MG63 (cell line): ENCODE results near the gene TMEM192. TPM values are rescaled to one million over a fixed set of nuclear protein-coding genes. Genes with fewer than 3 reads are reported as not detected.
"Not testable (repeated sequence)": the region's sequence is repeated elsewhere in the genome, so short reads cannot be mapped to it uniquely, and the experiment has no call there.

Source experiments
- DNase-seq: peaks from one replicate; pipeline ENCODE4 v3.0.0-alpha.2; 2020
- H3K27me3 ChIP-seq: fragments of 250-450 bp; sonication (Bioruptor Pico); 2 replicates; pipeline ENCODE4 v1.5.1; 2020; ENCODE audit warnings: mild to moderate bottlenecking, moderate library complexity
- H3K36me3 ChIP-seq: fragments of 250-450 bp; sonication (Bioruptor Pico); 2 replicates; pipeline ENCODE4 v1.5.1; 2020; ENCODE audit warnings: mild to moderate bottlenecking, moderate library complexity
- H3K4me3 ChIP-seq: fragments of 250-450 bp; sonication (Bioruptor Pico); 2 replicates; pipeline ENCODE4 v1.5.1; 2020; ENCODE audit warnings: mild to moderate bottlenecking, moderate library complexity
- H3K9me3 ChIP-seq: fragments of 250-450 bp; sonication (Bioruptor Pico); 2 replicates; pipeline ENCODE4 v1.5.1; 2020; ENCODE audit warnings: mild to moderate bottlenecking, moderate library complexity
- total RNA-seq: library from RNA; depleted of rRNA; stranded (reverse); fragments of >200 nt; shearing (Covaris generic); gene quantifications from 2 replicates; pipeline ENCODE4 v1.2.3, GENCODE V29; 2014; ENCODE audit warnings: low replicate concordance; rRNA removed

Gene TMEM192
- 6.9 and 8.2 TPM in 2 replicates for total RNA-seq

GRCh38 chr4:165112368-165113121 lies at the start of gene TMEM192:
TMEM192 (minus strand) TSS chr4:165112860; CDS start chr4:165112773, 87 bp downstream.
- Histone ChIP-seq H3K36me3 (no peaks in the 10 kb centered on the region), H3K4me3 (peak within 1 kb of the TSS; percentile 90), H3K27me3 (no peaks in the 10 kb centered on the region), H3K9me3 (no peaks in the 10 kb centered on the region)
- DNase-seq: peak; percentile 84

DNA sequence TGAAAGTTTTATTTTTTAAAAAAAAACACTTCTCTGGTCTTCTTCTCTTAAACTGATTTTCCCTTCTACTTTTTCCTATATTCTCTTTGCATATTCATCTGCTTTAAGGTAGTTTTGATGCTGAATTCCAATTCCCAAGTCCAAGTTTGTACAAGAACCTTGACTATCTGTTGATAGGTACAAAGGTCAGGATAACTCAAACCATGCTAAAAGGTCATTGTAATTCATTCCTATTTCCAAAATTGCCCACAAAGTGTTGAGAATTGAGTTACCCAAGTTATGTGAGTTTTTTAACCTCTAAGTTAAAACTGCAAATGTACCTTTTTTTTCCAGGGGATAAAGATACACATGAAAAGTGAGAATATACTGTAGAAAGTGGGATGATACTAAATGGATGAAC lies 46.1 kb upstream of the TMEM192 start:
- DNase-seq: no peak
- H3K27me3 ChIP-seq: no peaks in the 10 kb centered on the region
- H3K9me3 ChIP-seq: no peaks in the 10 kb centered on the region
- H3K4me3 ChIP-seq: no peak overlapping the region
- H3K36me3 ChIP-seq: no peaks in the 10 kb centered on the region

DNA sequence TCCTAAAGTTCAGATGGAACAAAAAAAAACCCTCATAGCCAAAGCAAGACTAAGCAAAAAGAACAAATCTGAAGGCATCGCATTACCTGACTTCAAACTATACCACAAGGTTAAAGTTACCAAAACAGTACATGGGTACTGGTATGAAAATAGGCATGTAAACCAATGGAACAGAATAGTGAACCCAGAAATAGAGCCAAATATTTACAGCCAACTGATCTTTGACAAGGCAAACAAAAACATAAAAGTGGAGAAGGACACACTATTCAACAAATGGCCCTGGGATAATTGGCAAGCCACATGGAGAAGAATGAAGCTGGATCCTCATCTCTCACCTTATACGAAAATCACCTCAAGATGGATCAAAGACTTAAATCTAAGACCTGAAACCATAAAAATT lies 44.2 kb upstream of the TMEM192 start:
- no peak for DNase-seq
- H3K9me3 ChIP-seq: no peaks in the 10 kb centered on the region
- no peaks in the 10 kb centered on the region for H3K36me3 ChIP-seq
- no peaks in the 10 kb centered on the region for H3K27me3 ChIP-seq
- no peak overlapping the region for H3K4me3 ChIP-seq

GRCh38 chr4:165154482-165154881 lies 41.8 kb upstream of the TMEM192 start:
- H3K9me3 ChIP-seq: no peaks in the 10 kb centered on the region
- peaks cover under 1% of the 10 kb centered on the region for H3K27me3 ChIP-seq
- H3K4me3 ChIP-seq: no peak overlapping the region
- no peak for DNase-seq
- no peaks in the 10 kb centered on the region for H3K36me3 ChIP-seq

DNA sequence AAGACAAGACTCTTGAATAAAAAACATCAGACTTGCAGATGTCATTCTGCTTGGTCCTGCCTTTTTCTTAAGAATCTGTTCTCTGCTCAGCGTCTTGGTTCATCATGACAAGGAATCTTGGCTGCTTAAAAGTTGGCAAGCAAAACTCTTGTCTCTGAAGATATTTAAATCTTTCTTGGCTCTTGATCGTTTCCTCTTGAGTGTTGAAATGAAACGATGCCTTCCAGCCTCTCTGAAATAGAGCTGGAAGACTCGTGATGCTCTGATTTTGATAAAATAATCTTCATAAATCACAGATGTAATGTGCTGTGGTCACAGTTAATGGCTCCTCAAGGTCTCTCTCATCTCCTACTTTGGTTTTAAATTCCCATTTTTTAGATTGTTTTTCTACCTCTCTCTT lies 39.9 kb upstream of the TMEM192 start:
- Histone ChIP-seq H3K36me3 (no peaks in the 10 kb centered on the region), H3K9me3 (no peaks in the 10 kb centered on the region), H3K4me3 (no peak overlapping the region), H3K27me3 (peaks cover 5% of the 10 kb centered on the region)
- no peak for DNase-seq

DNA sequence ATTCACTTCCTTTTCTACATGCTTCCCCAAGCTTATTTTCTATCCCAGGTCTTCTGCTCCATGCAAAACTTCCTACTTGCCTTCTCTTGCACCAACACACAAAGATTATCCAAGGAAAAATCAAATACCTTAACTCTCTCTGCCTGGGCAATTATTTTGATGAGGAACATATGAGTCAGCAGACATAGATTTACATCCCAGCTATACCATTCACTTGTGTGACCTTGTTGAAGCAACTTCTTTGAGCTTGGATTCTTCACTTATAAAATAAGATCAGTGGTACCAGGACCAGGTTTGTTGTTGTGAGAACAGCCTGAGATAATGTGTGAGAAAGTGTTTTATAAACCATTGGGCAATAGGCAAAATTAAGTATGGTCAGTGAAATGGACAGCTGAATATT lies 39.1 kb upstream of the TMEM192 start:
- DNase-seq: no peak
- Histone ChIP-seq H3K36me3 (no peaks in the 10 kb centered on the region), H3K9me3 (no peaks in the 10 kb centered on the region), H3K4me3 (no peak overlapping the region), H3K27me3 (peaks cover 5% of the 10 kb centered on the region)

- Histone ChIP-seq H3K36me3 (no peaks in the 10 kb centered on the region), H3K27me3 (peaks cover 5% of the 10 kb centered on the region), H3K9me3 (no peaks in the 10 kb centered on the region), H3K4me3 (no peak overlapping the region)
- DNase-seq: no peak
Observed at GRCh38 chr4:165150545-165150944, 37.9 kb upstream of the TMEM192 start.

DNA sequence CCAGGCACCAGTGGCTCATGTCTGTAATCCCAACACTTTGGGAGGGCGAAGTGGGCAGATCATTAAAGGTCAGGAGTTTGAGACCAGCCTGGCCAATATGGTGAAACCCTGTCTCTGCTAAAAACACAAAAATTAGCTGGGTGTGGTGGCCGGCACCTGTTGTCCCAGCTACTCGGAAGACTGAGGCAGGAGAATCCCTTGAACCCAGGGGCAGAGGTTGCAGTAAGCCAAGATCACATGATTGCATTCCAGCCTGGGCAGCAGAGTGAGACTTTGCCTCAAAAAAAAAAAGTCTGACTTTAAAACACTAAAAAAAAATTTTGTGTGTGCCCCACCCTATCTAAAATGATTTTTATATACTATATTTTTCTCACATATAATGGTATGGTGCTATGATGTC lies 26.2 kb upstream of the TMEM192 start:
- Histone ChIP-seq H3K9me3 (no peaks in the 10 kb centered on the region), H3K4me3 (no peak overlapping the region), H3K27me3 (no peaks in the 10 kb centered on the region), H3K36me3 (no peaks in the 10 kb centered on the region)
- no peak for DNase-seq

DNA sequence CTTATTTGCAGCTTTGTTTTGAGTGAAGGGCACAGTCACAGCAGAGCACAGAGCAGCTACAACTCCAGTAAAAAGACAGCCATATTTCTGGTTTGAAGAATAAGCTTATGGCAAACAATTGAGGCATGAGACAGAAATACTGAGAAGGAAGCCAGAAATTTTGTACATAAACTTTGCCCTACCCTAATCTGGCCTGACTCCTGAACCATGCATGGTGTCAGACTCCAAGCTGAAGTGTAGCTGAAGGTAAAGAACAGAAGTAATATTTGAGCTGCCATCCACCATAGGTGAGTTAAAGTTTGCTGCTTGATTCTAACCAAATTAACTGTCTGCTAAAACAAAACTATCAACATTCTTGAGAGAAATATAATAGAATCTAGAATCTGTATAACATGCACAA lies 24.5 kb upstream of the TMEM192 start:
- no peaks in the 10 kb centered on the region; the same call in 1 of the 2 replicates for H3K27me3 ChIP-seq
- H3K4me3 ChIP-seq: no peak overlapping the region
- no peak for DNase-seq
- H3K9me3 ChIP-seq: no peaks in the 10 kb centered on the region
- H3K36me3 ChIP-seq: no peaks in the 10 kb centered on the region

- Histone ChIP-seq H3K27me3 (peaks cover 5% of the 10 kb centered on the region; the same call in 1 of the 2 replicates), H3K9me3 (no peaks in the 10 kb centered on the region), H3K36me3 (no peaks in the 10 kb centered on the region), H3K4me3 (no peak overlapping the region)
- no peak for DNase-seq
Observed at GRCh38 chr4:165136529-165136928, 23.9 kb upstream of the TMEM192 start.

GRCh38 chr4:165133150-165133549 lies 20.5 kb upstream of the TMEM192 start:
- no peak overlapping the region for H3K4me3 ChIP-seq
- no peaks in the 10 kb centered on the region for H3K9me3 ChIP-seq
- peaks cover 6% of the 10 kb centered on the region; the same call in 1 of the 2 replicates for H3K27me3 ChIP-seq
- DNase-seq: no peak
- no peaks in the 10 kb centered on the region for H3K36me3 ChIP-seq

DNA sequence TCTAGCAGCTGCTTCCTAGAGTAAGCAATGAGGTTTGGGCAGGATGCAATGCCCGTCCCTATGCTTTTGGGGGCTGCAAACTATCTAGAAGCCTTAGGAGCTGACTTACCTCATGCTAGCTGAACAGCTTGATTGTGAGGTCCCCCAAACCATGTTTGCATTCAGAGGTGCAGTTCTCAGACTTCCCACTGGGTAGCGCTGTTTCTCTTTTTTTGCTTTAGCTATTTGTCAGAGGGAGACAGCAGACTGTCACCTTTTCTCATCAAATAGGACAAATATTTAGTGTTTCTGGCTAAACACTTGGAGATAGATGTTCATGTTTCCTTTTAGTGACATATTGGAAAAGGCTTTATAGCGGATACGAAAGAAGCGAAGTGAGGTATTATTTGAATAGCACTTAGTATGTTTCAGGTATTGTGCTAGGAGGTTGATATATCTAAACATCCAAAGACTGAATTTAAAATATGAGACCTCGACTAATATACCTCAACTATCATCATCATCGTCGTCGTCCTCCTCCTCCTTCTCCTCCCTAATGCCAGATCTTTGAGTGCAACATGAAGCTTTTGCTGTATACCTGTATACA lies 18.7 kb upstream of the TMEM192 start:
- Histone ChIP-seq H3K27me3 (peaks cover 6% of the 10 kb centered on the region; the same call in 1 of the 2 replicates), H3K36me3 (no peaks in the 10 kb centered on the region), H3K4me3 (no peak overlapping the region), H3K9me3 (no peaks in the 10 kb centered on the region)
- peak; percentile 12 for DNase-seq

GRCh38 chr4:165129924-165130323 lies 17.3 kb upstream of the TMEM192 start:
- Histone ChIP-seq H3K9me3 (no peaks in the 10 kb centered on the region), H3K27me3 (peaks cover 6% of the 10 kb centered on the region; the same call in 1 of the 2 replicates), H3K4me3 (no peak overlapping the region), H3K36me3 (no peaks in the 10 kb centered on the region)
- no peak for DNase-seq

- not testable (repeated sequence) for H3K9me3 ChIP-seq, H3K36me3 ChIP-seq, DNase-seq
Observed at GRCh38 chr4:165125869-165126499, 13.3 kb upstream of the TMEM192 start.

DNA sequence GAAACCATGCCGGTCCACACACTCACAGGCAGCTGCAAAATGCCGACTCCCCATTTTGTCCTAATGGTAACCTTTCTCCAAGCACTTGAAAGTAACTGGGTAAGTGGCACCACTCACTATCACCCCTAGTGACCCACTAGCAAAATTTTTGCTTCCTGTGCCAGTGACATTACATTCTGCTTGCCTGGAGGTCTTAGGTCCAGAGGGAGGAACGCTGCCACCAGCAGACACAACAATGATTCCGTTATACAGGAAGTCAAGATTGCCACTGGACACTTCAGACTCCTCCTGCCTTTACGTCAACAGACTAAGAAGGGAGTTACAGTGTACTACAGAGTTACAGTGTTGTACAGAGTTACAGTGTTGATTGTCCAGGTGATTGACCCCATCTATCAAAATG lies 11.8 kb upstream of the TMEM192 start:
- no peak for DNase-seq
- Histone ChIP-seq H3K36me3 (no peaks in the 10 kb centered on the region), H3K4me3 (no peak overlapping the region), H3K9me3 (peaks cover 3% of the 10 kb centered on the region; the same call in 1 of the 2 replicates), H3K27me3 (no peaks in the 10 kb centered on the region)

More at GRCh38 chr4:165125869-165126499, 13.3 kb upstream of the TMEM192 start:
- H3K4me3 ChIP-seq, H3K27me3 ChIP-seq: not testable (repeated sequence)

GRCh38 chr4:165118256-165118909 lies 5.7 kb upstream of the TMEM192 start:
- no peaks in the 10 kb centered on the region for H3K36me3 ChIP-seq
- H3K9me3 ChIP-seq: peaks cover 3% of the 10 kb centered on the region; the same call in 1 of the 2 replicates
- H3K4me3 ChIP-seq: no peak overlapping the region
- H3K27me3 ChIP-seq: no peaks in the 10 kb centered on the region
- DNase-seq: no peak

DNA sequence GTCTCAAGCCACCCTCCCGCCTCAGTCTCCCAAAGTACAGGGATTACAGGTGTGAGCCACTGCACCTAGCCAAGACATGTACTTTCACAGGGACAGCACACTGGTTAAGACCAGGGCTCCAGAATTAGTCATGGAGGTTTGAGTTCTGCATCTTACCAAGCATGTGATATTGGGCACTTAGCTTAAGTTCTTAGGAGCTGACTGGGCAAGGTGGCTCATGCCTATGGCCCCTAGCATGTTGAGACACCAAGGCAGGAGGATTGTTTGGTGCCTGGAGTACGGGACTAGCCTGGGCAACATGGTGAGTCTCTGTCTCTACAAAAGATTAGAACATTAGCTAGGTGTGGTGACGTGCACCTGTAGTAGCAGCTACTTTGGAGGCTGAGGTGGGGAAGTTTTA lies 2.6 kb upstream of the TMEM192 start:
- Histone ChIP-seq H3K27me3 (no peaks in the 10 kb centered on the region), H3K4me3 (no peak overlapping the region), H3K36me3 (no peaks in the 10 kb centered on the region), H3K9me3 (no peaks in the 10 kb centered on the region)
- no peak for DNase-seq
